SJCRH30 (cell line): Measurements from ENCODE around the gene TRPM5. TPM values are rescaled to one million over a fixed set of nuclear protein-coding genes. Genes with fewer than 3 reads are reported as not detected.

Experiments
- DNase-seq, 2 experiments: peaks; one replicate each; pipeline ENCODE4 v3.0.0-alpha.2; 2015 to 2020
- H3K27ac ChIP-seq: fragments of 250-450 bp; sonication (Bioruptor Pico); 2 replicates; pipeline ENCODE4 v1.5.1; 2020; ENCODE audit warnings: mild to moderate bottlenecking, moderate library complexity
- H3K27me3 ChIP-seq: fragments of 250-450 bp; sonication (Bioruptor Pico); 2 replicates; pipeline ENCODE4 v1.5.1; 2020; ENCODE audit warnings: mild to moderate bottlenecking, moderate library complexity
- H3K36me3 ChIP-seq: fragments of 250-450 bp; sonication (Bioruptor Pico); 2 replicates; pipeline ENCODE4 v1.5.1; 2020; ENCODE audit warnings: mild to moderate bottlenecking, moderate library complexity
- H3K4me1 ChIP-seq: fragments of 250-450 bp; sonication (Bioruptor Pico); 2 replicates; pipeline ENCODE4 v1.5.1; 2020; ENCODE audit warnings: mild to moderate bottlenecking, moderate library complexity
- H3K4me3 ChIP-seq: fragments of 250-450 bp; sonication (Bioruptor Pico); 2 replicates; pipeline ENCODE4 v1.5.1; 2020; ENCODE audit warnings: mild to moderate bottlenecking, moderate library complexity
- H3K9me3 ChIP-seq: fragments of 250-450 bp; sonication (Bioruptor Pico); replicated peaks from 2 replicates; pipeline ENCODE4 v1.5.1; 2020; ENCODE audit warnings: mild to moderate bottlenecking, moderate library complexity
- total RNA-seq: library from RNA; depleted of rRNA; stranded (reverse); fragments of >200 nt; shearing (Covaris generic); gene quantifications from 2 replicates; pipeline ENCODE4 v1.2.3, GENCODE V29; 2014

TRPM5 gene
- total RNA-seq, 1 experiment from 2014 or later = not detected

DNA sequence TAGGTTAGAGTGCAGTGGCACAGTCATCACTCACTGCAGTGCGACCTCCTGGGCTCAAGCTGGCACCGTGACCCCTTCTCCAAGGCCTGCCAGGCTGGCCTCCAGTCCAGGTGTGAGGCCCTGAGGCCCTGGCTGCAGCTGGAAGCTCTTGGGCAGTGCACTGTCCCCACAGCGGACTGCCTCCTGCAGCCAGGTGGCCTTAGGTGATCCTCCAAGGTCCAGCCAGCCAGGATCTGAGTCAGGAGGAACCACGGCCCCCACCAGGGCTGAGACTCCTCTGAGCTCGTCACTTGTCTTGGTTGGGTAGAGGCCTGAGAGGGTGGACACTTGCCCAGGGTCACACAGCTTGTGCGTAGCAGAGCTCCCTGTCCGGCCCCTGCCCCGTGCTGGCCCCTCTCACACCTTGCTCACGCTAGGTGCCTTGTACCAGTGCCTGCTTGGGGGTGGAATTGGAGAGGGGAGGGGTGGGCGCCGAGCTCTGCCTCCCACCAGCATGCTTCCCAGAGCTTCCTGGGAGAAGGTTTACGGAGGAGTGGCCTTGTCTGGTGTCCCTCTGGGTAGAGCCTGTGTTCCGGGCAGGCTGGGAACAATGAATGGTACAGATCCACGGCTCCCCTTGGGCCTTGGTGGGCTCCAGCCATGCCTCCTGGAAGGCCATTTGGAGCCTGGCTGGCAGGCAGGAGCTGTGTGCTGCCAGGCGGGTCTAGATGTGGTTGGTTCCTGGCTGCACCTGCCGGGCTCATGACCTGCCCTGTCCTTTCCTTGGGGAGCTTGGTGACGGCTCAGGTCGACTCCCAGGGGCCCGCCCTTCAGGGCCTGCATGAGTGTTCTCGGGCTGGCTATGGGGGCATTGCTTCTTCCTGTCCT is 21.1 kb upstream of the TRPM5 start:
- H3K9me3 ChIP-seq = no peaks in the 10 kb centered on the region
- DNase-seq = no peak
- H3K4me3 ChIP-seq = no peak overlapping the region
- peaks cover 14% of the 10 kb centered on the region; the same call in 1 of the 2 replicates for H3K27me3 ChIP-seq
- no peak overlapping the region for H3K27ac ChIP-seq
- no peaks in the 10 kb centered on the region for H3K4me1 ChIP-seq
- no peaks in the 10 kb centered on the region for H3K36me3 ChIP-seq

DNA sequence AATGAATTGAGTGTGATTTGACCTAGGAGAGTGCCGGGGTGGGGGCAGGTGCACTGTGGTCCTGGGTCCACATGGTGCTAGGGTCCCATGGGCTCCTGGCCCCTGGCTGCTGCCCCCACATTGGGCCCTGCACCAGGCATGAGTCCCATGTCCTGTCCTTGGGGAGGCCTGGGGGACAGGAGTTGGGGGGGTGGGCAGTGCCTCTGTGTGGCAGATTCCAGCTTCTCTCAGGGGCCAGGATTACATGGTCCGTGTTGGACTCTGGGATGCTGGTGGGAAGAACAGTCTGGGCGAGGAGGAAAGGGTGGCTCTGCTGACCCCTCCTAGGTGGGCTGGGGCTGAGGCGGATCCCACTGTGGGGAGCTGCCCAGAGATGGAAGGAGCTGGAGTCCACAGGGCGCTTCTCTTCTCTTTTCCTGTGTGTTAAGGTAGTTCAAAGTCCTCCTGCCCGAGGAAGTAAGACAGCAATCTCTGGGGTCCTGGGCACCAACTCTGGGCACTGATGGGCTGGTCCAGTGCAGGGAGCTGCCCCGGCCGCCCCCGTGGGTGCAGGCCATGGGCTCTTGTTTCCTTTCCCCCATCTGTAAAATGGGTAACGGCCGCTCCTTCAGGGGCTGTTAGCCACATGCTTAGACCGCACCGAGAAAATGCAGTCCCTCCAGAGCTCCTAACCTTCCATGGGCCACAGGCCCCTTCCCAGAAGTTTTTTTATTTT is 20.3 kb upstream of the TRPM5 start:
- Histone ChIP-seq H3K4me3 (no peak overlapping the region), H3K9me3 (no peaks in the 10 kb centered on the region), H3K27ac (no peak overlapping the region), H3K27me3 (peaks cover 14% of the 10 kb centered on the region; the same call in 1 of the 2 replicates), H3K36me3 (no peaks in the 10 kb centered on the region), H3K4me1 (no peaks in the 10 kb centered on the region)
- DNase-seq = no peak

DNA sequence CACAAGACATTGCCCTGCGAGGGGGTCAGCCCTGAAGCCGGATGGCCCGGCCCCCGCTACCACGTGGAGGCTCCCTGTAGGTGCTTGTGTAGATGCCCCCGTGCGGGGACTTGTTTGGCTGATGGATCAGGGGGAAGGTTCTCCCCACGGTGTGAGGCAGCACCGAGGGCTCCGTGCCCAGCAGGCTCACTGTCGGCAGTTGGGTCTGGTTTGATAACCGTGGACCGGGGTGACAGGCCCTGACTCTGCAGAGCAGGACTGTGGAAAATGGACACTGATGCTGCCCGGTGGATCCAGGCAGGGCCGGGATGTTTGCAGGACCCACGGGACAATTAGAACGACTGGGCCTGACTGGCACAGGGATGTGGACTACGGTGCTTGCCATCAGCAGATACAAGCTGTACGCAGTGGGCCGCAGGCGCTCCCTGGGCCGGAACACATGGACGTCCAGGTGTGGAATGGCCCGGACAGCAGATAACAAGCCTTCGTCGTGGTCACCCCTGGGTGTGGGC is 19.5 kb upstream of the TRPM5 start:
- no peaks in the 10 kb centered on the region for H3K36me3 ChIP-seq
- H3K27me3 ChIP-seq = peaks cover 14% of the 10 kb centered on the region; the same call in 1 of the 2 replicates
- H3K9me3 ChIP-seq = no peaks in the 10 kb centered on the region
- H3K27ac ChIP-seq = no peak overlapping the region
- H3K4me1 ChIP-seq = no peaks in the 10 kb centered on the region
- DNase-seq = no peak
- H3K4me3 ChIP-seq = no peak overlapping the region

DNA sequence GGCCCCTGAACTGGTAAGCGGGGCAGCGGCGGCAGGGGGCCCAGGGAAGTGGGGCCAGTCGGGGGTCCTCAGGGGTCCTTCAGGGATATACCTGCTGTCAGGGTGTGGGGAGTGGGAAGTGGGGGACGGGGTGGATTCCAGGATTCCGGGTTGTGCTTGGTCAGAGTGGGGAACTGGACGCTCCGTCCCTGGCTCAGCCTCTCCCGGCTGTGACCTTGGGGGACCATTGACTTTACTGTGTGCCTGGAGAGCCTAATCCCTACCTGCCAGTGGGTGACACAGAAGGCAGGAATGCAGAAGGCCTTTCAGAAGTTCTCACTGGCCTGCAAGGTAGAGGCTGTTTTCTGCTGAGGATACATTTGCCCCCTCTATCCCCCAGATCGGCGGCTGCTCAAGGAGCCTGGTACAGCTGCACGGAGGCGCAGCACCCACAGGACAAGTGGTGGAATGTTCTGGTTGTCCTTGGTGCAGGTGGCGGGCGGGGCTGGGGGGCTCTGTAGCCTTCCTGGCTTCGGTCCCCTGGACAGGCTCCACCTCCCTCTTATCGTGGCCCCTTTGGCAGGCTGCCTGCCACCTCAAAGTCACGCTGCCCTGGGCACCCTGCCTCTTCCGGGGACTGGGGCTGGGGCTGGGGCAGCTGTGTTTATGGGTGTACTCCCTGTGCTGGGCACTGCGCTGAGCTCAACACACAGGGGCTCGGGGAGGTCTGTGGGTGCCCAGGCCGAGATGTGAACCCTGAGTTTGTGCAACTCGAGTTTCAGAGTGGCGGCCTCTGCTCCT is 18.9 kb upstream of the TRPM5 start:
- H3K4me3 ChIP-seq = no peak overlapping the region
- H3K9me3 ChIP-seq = no peaks in the 10 kb centered on the region
- no peaks in the 10 kb centered on the region for H3K4me1 ChIP-seq
- H3K27ac ChIP-seq = no peak overlapping the region
- H3K36me3 ChIP-seq = no peaks in the 10 kb centered on the region
- DNase-seq = no peak
- H3K27me3 ChIP-seq = 0 out of 2 replicates have a peak, but pooled peaks cover 14% of the 10 kb centered on the region

DNA sequence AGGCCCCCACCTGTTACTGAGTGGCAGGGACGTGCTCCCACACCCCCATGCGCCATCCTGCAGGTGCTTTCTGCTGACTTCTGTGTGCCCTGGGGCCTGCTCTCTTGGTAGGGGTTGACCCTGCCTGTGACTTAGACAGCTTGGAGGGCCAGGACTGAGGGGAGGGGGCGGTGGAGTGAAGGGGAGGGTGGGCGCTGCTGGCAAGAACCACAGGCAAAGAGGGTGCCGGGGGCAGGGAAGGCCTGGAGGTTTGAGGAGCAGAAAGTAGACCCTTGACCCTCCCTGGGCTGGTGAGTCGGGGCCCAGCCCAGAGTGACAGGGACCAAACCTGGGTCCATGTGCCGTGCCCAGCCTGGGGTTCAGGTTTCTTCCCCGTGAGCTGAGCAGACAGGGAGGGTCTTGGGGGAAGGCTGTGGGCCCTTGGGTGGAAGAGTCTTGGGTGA is 18.2 kb upstream of the TRPM5 start:
- no peak for DNase-seq
- Histone ChIP-seq H3K9me3 (no peaks in the 10 kb centered on the region), H3K4me3 (no peak overlapping the region), H3K4me1 (no peaks in the 10 kb centered on the region), H3K27ac (no peak overlapping the region), H3K36me3 (no peaks in the 10 kb centered on the region), H3K27me3 (0 out of 2 replicates have a peak, but pooled peaks cover 14% of the 10 kb centered on the region)

DNA sequence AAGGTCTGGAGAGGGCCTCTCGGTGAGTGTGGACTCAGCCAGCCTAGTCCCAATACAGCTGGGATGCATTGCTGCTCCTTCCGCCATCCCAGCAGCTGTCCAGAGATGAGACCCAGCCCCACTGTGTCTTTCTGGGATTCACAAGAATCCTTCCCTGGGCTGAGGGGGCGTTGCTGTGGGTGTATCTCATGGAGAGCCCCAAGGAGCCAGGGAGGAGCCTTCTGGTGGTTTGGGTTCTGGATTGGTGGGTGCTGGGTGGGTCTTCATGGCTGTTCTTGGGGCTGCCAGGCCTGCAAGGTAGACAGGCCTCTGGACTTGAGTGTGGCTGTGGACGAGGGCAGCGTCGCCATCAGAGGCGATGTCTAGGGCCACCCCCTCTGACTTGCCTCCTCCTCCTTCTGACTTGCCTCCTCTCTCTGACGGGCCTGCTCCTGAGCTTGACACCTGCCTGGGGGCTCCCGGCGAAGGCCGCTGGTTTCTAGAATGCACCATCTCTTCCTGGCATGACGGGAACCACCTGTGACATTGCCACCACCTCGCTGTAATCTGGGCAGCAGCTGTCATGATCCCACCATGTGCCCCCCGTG is 17.7 kb upstream of the TRPM5 start:
- Histone ChIP-seq H3K9me3 (no peaks in the 10 kb centered on the region), H3K27me3 (0 out of 2 replicates have a peak, but pooled peaks cover 14% of the 10 kb centered on the region), H3K4me1 (no peaks in the 10 kb centered on the region), H3K4me3 (no peak overlapping the region), H3K36me3 (no peaks in the 10 kb centered on the region), H3K27ac (no peak overlapping the region)
- no peak for DNase-seq

DNA sequence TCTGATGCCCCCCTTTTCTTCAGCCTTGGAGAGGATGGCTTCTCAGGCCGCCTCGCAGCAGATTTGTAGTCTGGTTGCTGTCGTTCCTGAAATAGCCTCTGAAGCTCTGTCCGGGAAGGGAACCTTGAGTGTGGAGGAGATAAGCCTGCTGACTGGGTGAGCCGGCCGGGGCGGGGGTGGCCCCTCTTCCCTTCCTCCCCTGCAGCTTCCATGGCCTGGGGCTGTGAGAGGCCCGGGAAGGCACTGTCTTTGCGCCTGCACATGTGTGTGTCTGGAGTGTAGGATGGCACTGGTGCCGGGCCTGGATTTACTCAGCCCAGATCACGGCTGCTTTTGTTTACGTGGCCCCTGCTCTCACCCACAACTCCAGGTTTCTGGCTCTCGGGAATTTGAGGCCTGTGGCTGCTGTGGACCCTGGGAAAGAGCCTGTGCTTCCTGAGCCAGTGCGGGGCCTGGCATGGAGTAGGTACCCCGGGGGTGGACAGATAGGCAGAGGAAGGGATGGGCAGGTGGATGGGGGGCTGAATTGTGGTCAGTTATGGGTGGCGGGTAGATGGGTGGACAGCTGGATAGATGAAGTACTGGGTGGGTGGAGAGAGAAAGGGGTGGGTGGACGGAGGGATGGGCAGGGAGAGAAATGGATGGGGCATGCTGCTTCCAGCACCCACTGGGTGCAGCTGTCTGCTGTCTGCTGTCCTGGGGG is 17.1 kb upstream of the TRPM5 start:
- H3K4me1 ChIP-seq = no peaks in the 10 kb centered on the region
- no peaks in the 10 kb centered on the region for H3K9me3 ChIP-seq
- 0 out of 2 replicates have a peak, but pooled peaks cover 12% of the 10 kb centered on the region for H3K27me3 ChIP-seq
- H3K4me3 ChIP-seq = no peak overlapping the region
- DNase-seq = no peak
- H3K36me3 ChIP-seq = no peaks in the 10 kb centered on the region
- no peak overlapping the region for H3K27ac ChIP-seq

DNA sequence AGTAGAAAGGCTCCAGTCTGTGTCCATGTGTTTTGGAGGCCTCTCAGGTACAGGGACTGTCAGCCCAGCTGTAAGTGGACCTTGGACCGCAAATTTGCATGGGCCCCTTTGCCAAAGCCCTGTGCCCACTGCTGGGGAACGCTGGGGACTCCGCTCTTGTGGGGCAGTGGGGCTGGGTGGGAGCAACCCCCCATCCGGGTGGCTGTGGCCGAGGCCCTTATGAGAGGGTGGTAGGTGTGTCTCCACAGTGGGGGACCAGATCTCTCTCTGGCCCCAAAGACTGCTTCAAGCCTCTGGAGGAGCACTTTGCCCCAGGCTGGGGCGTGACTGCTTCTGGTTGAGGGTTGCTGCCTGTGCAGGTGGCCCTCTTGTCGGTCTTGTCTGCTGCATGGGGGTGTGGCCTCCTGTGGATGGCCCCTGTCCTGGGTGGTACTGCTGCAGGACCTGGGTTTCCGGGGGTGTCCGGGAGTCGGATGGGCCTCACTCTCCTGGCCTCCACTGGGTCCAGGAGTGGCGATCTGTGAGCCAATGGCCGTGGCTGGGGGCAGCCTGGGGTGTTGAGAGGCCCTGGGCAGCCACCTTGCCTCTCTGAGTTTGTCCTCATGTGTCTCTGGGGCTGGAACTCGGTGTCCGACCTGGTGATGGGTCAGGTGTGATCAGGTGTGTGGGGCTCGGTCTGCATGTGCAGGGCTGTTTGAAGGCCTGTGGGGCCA is 16.4 kb upstream of the TRPM5 start:
- H3K9me3 ChIP-seq = no peaks in the 10 kb centered on the region
- no peak overlapping the region for H3K4me3 ChIP-seq
- H3K27me3 ChIP-seq = 0 out of 2 replicates have a peak, but pooled peaks cover 7% of the 10 kb centered on the region
- no peak for DNase-seq
- H3K36me3 ChIP-seq = no peaks in the 10 kb centered on the region
- H3K27ac ChIP-seq = no peak overlapping the region
- H3K4me1 ChIP-seq = no peaks in the 10 kb centered on the region

DNA sequence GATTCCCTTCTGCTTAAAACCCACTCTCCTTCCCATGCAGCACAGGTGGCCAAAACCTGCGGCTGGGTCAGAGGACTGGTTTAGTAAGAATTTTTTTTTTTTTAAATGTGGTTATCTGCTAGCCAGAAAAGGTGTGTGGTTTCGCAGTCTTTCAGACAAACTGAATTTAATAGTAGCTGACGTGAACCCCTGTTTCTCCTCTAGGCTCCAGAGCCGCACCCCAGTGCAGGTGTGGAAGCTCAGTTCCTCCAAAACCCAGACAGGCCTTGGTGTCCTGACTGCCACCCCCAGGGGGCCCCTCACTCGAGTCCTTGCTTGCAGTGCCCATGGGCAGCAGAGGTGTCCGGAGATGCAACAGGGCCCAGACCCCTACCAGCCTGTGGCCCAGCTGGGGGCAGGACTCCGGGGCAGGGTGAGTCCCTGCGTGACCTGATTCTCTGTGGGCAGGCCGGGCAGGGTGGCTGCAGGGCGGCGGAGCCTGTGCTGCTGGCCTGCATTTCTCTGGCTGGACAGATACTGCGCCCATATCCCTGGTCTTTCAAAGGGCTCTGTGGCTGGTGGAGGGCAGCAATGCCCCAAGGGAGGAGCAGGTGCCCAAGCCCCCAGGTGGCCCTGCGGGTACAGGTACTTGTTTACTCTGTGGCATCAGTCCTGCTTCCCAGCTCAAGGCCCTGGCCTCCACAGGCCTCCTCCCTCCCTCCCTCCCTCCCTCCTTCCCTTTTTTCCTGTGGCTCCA is 15.7 kb upstream of the TRPM5 start:
- Histone ChIP-seq H3K27ac (no peak overlapping the region), H3K27me3 (0 out of 2 replicates have a peak, but pooled peaks cover 7% of the 10 kb centered on the region), H3K36me3 (no peaks in the 10 kb centered on the region), H3K4me3 (no peak overlapping the region), H3K9me3 (no peaks in the 10 kb centered on the region), H3K4me1 (no peaks in the 10 kb centered on the region)
- no peak for DNase-seq

DNA sequence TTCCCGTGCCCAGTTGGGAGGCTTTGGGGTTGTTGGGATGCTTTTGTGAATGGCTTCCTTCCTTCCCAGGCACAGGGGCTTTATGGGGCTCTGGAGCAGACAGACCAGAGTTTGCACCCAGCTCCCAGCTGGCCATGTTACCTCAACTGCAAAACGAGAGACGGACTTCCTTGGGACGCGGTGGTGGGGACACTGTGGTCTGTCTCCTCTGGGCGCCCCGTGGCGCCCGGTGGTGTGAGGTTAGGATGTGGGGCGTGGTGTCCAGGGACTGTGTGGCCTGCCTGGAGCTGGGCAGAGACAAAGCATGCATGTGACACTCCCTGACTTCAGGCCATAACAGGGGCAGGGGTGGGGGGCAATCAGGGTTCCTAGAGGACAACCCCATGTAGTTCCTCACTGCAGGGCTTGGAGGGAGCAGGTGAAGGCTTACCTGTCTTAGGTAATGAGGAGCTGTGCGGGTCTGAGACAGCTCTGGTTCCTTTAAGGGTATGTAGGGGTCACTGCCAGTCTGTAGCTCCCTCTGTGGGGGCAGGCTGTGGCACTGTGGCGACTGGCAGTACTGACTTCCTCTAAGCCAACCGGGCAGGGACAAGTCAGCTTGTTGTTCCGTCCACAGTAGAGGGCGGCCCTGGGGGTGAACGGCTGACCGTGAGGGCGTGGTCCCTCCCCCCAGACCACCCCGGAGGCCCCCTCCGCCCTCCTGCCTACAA is 14.9 kb upstream of the TRPM5 start:
- Histone ChIP-seq H3K27me3 (0 out of 2 replicates have a peak, but pooled peaks cover 6% of the 10 kb centered on the region), H3K36me3 (no peaks in the 10 kb centered on the region), H3K4me3 (no peak overlapping the region), H3K9me3 (no peaks in the 10 kb centered on the region), H3K4me1 (no peaks in the 10 kb centered on the region), H3K27ac (no peak overlapping the region)
- DNase-seq = no peak

DNA sequence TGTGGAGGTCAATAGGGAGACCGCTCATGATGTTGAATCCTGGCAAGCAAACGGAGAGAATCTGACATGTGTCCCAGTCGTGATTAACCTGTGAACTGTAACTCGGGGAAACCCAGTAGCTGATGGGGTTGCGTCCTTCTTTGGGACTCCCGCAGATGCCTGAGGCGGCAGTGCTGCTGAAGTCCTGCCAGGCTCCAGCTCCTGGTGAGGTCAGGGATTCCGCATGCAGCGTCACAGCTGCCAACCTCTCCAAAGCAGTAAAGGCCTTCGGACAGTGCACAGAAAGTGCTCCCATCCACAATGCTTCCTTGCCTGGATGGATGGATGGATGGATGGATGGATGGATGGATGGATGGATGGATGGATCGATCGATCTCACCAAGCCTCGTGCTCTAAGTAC is 14.0 kb upstream of the TRPM5 start:
- Histone ChIP-seq H3K27me3 (no peaks in the 10 kb centered on the region), H3K36me3 (no peaks in the 10 kb centered on the region), H3K4me3 (no peak overlapping the region), H3K9me3 (no peaks in the 10 kb centered on the region), H3K4me1 (no peaks in the 10 kb centered on the region), H3K27ac (no peak overlapping the region)
- no peak for DNase-seq

DNA sequence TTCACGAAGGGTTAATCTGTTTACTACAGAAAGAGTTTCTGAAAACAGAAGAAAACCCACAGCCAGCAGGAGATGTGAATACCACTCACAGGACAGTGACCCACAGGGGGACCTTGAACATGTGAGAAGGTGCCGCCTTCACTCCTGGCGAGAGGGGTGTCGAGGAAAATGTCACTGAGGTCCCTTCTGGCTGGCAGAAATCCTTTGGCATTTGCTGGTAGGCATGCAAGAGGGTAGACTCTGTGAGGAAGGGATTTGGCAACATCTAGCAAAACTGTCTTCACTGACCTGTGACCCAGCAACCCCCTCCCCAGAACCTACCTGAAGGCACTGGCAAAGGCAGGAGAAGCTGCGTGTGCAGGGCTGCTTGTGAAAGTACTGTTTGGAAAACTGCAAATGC is 9.1 kb upstream of the TRPM5 start:
- H3K4me3 ChIP-seq = no peak overlapping the region
- no peaks in the 10 kb centered on the region for H3K27me3 ChIP-seq
- H3K4me1 ChIP-seq = no peaks in the 10 kb centered on the region
- H3K36me3 ChIP-seq = no peaks in the 10 kb centered on the region
- no peak for DNase-seq
- H3K9me3 ChIP-seq = no peaks in the 10 kb centered on the region
- no peak overlapping the region for H3K27ac ChIP-seq
